ENCODE data around the gene TSHZ3.

TSHZ3 gene

GRCh38 chr19:31257426-31258130 lies 91.7 kb downstream of the TSHZ3 start:
- no peak for TF ChIP-seq EZH2phosphoT487 (IDR thresholded peaks at IDR 0.05; ENCODE audit: low read depth)
- no peak for TF ChIP-seq CTCF (IDR thresholded peaks at IDR 0.05; ENCODE audit: low read depth, low read length)
- Histone ChIP-seq H3K9me3 (ENCODE audit: insufficient read depth, low read length) (no peaks in the 10 kb centered on the region), H3K9ac (ENCODE audit: low read length) (no peak overlapping the region), H3K4me2 (ENCODE audit: low read length) (no peak overlapping the region), H3K79me2 (ENCODE audit: low read length) (no peaks in the 10 kb centered on the region), H3K4me1 (ENCODE audit: low read length) (no peaks in the 10 kb centered on the region), H3K36me3 (replicated peaks; ENCODE audit: low read depth, low read length) (no peaks in the 10 kb centered on the region), H3K4me3 (ENCODE audit: low read length) (no peak overlapping the region), H2AFZ (ENCODE audit: low read depth, low read length) (no peak overlapping the region), H3K27ac (ENCODE audit: low read length) (no peak overlapping the region), H3K27me3 (ENCODE audit: low read depth, low read length) (no peaks in the 10 kb centered on the region), H4K20me1 (ENCODE audit: insufficient read depth, low read length) (no peaks in the 10 kb centered on the region)

GRCh38 chr19:31257025-31257424 lies 92.2 kb downstream of the TSHZ3 start:
- TF ChIP-seq CTCF (IDR thresholded peaks at IDR 0.05; ENCODE audit: low read depth, low read length) (no peak), EZH2phosphoT487 (IDR thresholded peaks at IDR 0.05; ENCODE audit: low read depth) (no peak)
- Histone ChIP-seq H3K4me3 (ENCODE audit: low read length) (no peak overlapping the region), H3K9me3 (ENCODE audit: insufficient read depth, low read length) (no peaks in the 10 kb centered on the region), H3K4me2 (ENCODE audit: low read length) (no peak overlapping the region), H3K9ac (ENCODE audit: low read length) (no peak overlapping the region), H3K4me1 (ENCODE audit: low read length) (no peaks in the 10 kb centered on the region), H4K20me1 (ENCODE audit: insufficient read depth, low read length) (no peaks in the 10 kb centered on the region), H3K36me3 (replicated peaks; ENCODE audit: low read depth, low read length) (no peaks in the 10 kb centered on the region), H2AFZ (ENCODE audit: low read depth, low read length) (no peak overlapping the region), H3K27me3 (ENCODE audit: low read depth, low read length) (no peaks in the 10 kb centered on the region), H3K27ac (ENCODE audit: low read length) (no peak overlapping the region), H3K79me2 (ENCODE audit: low read length) (no peaks in the 10 kb centered on the region)

- Histone ChIP-seq H3K79me2 (ENCODE audit: low read length) (no peaks in the 10 kb centered on the region), H3K4me2 (ENCODE audit: low read length) (no peak overlapping the region), H3K4me3 (ENCODE audit: low read length) (no peak overlapping the region), H4K20me1 (ENCODE audit: insufficient read depth, low read length) (no peaks in the 10 kb centered on the region), H3K4me1 (ENCODE audit: low read length) (no peaks in the 10 kb centered on the region), H2AFZ (ENCODE audit: low read depth, low read length) (no peak overlapping the region), H3K9ac (ENCODE audit: low read length) (no peak overlapping the region), H3K36me3 (replicated peaks; ENCODE audit: low read depth, low read length) (no peaks in the 10 kb centered on the region), H3K27me3 (ENCODE audit: low read depth, low read length) (no peaks in the 10 kb centered on the region), H3K9me3 (ENCODE audit: insufficient read depth, low read length) (no peaks in the 10 kb centered on the region), H3K27ac (ENCODE audit: low read length) (no peak overlapping the region)
- TF ChIP-seq EZH2phosphoT487 (IDR thresholded peaks at IDR 0.05; ENCODE audit: low read depth) (no peak), CTCF (IDR thresholded peaks at IDR 0.05; ENCODE audit: low read depth, low read length) (no peak)
Measured at GRCh38 chr19:31256593-31256960, 92.7 kb downstream of the TSHZ3 start.

GRCh38 chr19:31255831-31256592 lies 93.2 kb downstream of the TSHZ3 start:
- TF ChIP-seq CTCF (IDR thresholded peaks at IDR 0.05; ENCODE audit: low read depth, low read length) (no peak), EZH2phosphoT487 (IDR thresholded peaks at IDR 0.05; ENCODE audit: low read depth) (no peak)
- H3K4me2 ChIP-seq (ENCODE audit: low read length): no peak overlapping the region

More at GRCh38 chr19:31255831-31256592, 93.2 kb downstream of the TSHZ3 start:
- Histone ChIP-seq H3K4me3 (ENCODE audit: low read length) (no peak overlapping the region), H3K79me2 (ENCODE audit: low read length) (no peaks in the 10 kb centered on the region), H3K4me1 (ENCODE audit: low read length) (no peaks in the 10 kb centered on the region), H3K9me3 (ENCODE audit: insufficient read depth, low read length) (no peaks in the 10 kb centered on the region), H2AFZ (ENCODE audit: low read depth, low read length) (no peak overlapping the region), H4K20me1 (ENCODE audit: insufficient read depth, low read length) (no peaks in the 10 kb centered on the region), H3K27me3 (ENCODE audit: low read depth, low read length) (no peaks in the 10 kb centered on the region), H3K27ac (ENCODE audit: low read length) (no peak overlapping the region), H3K9ac (ENCODE audit: low read length) (no peak overlapping the region), H3K36me3 (replicated peaks; ENCODE audit: low read depth, low read length) (no peaks in the 10 kb centered on the region)

All from OCI-LY3 (cell line).